A673 (cell line): Measurements from ENCODE around the gene NEDD4L.

Source experiments
- EZH2 ChIP-seq: fragments of 200-600 bp; sonication (generic); IDR thresholded peaks from 2 replicates; pipeline ENCODE4 v1.6.1; 2017; ENCODE audit warnings: borderline replicate concordance, low read depth, mild to moderate bottlenecking, mixed read lengths, antibody characterized with exemption, low read length; ENCODE audit not compliant: poor library complexity, severe bottlenecking
- TF ChIP-seq, protein P1 (sequence below): fragments of 300-800, 200-600 bp; sonication (generic); conservative IDR thresholded peaks from 2 replicates; pipeline ENCODE4 v1.5.1; 2017; ENCODE audit warnings: low read depth, mild to moderate bottlenecking, antibody characterized with exemption, low read length, moderate library complexity, mixed read lengths

DNA sequence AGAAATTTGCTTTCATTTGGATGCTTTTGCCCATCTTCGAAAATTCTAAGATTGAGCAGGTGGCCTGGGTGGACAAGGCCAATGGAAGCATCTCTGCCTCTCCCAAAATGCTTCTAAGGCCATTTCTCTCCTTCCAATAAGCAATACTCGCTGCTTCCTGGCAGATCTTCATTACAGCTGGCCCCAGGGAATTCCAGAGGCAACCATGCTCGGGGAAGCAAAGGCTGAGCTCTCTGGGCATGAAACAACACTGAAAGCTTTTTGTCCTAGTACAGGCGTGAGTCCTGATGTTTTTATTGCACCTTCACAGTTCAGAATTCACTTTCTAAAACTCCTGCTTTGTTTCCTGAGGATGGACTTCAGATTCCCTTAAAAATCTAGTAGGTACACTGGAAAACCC lies 11.8 kb upstream of the NEDD4L start:
- TF ChIP-seq, protein P1, sequence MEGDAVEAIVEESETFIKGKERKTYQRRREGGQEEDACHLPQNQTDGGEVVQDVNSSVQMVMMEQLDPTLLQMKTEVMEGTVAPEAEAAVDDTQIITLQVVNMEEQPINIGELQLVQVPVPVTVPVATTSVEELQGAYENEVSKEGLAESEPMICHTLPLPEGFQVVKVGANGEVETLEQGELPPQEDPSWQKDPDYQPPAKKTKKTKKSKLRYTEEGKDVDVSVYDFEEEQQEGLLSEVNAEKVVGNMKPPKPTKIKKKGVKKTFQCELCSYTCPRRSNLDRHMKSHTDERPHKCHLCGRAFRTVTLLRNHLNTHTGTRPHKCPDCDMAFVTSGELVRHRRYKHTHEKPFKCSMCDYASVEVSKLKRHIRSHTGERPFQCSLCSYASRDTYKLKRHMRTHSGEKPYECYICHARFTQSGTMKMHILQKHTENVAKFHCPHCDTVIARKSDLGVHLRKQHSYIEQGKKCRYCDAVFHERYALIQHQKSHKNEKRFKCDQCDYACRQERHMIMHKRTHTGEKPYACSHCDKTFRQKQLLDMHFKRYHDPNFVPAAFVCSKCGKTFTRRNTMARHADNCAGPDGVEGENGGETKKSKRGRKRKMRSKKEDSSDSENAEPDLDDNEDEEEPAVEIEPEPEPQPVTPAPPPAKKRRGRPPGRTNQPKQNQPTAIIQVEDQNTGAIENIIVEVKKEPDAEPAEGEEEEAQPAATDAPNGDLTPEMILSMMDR = no peak
- no peak for TF ChIP-seq EZH2
